Osteocyte (in vitro differentiated cells): Measurements from ENCODE around the gene ADAT2. TPM values are rescaled to one million over a fixed set of nuclear protein-coding genes. Genes with fewer than 3 reads are reported as not detected.

Experiments
- DNase-seq: peaks from one replicate; pipeline ENCODE4 v3.0.0; 2021; ENCODE audit warnings: mixed read lengths; ENCODE audit not compliant: unreplicated experiment; ENCODE audit errors: extremely low spot score
- H3K27ac Mint-ChIP-seq: one replicate; pipeline ENCODE4 v1.8.0; 2021; ENCODE audit warnings: mild to moderate bottlenecking, mixed read lengths; ENCODE audit not compliant: unreplicated experiment
- H3K27me3 Mint-ChIP-seq: one replicate; pipeline ENCODE4 v1.8.0; 2021; ENCODE audit warnings: mixed read lengths; ENCODE audit not compliant: unreplicated experiment
- H3K36me3 Mint-ChIP-seq: one replicate; pipeline ENCODE4 v1.8.0; 2021; ENCODE audit warnings: mixed read lengths; ENCODE audit not compliant: unreplicated experiment
- H3K4me1 Mint-ChIP-seq: one replicate; pipeline ENCODE4 v1.8.0; 2021; ENCODE audit warnings: mixed read lengths; ENCODE audit not compliant: unreplicated experiment
- H3K4me3 Mint-ChIP-seq: one replicate; pipeline ENCODE4 v1.8.0; 2021; ENCODE audit warnings: mild to moderate bottlenecking, moderate library complexity, mixed read lengths; ENCODE audit not compliant: unreplicated experiment
- H3K9me3 Mint-ChIP-seq: one replicate; pipeline ENCODE4 v1.8.0; 2021; ENCODE audit warnings: mixed read lengths; ENCODE audit not compliant: unreplicated experiment
- CTCF ChIP-seq: fragments of 200-600 bp; sonication (generic); IDR thresholded peaks from 2 replicates; pipeline ENCODE4 v1.5.0; 2021; ENCODE audit warnings: antibody characterized with exemption, mild to moderate bottlenecking, moderate library complexity
- long read RNA-seq: library from polyadenylated mRNA; unstranded; transcript quantifications from one replicate; pipeline ENCODE4 v2.0.0, GENCODE V29; 2021
- total RNA-seq: library from RNA; stranded (reverse); gene quantifications from 2 replicates; pipeline ENCODE4 v1.2.1, GENCODE V29; 2021

ADAT2 gene
- total RNA-seq = 4.3 and 4.5 TPM in 2 replicates
- long read RNA-seq, transcript ADAT2-201 (6 exons, 2,065 nt) = major isoform, 8 of 12 reads
- long read RNA-seq, partial matches to known transcripts = 0 of 12 reads
- long read RNA-seq, other reads (novel, unspliced or antisense) = 4 of 12 reads

GRCh38 chr6:143450453-143451371, at the start of gene ADAT2, which contains the start of gene PEX3:
TSS of gene ADAT2 (minus strand) at chr6:143450695. CDS start at chr6:143450658, 37 bp downstream.
TSS of gene PEX3 (plus strand) at chr6:143450805. CDS start at chr6:143451043, 238 bp downstream.
- Mint-ChIP-seq H3K36me3 (peaks cover 4% of the 10 kb centered on the region), H3K4me3 (peak within 1 kb of the TSS; percentile 93), H3K27ac (peak within 1 kb of the TSS; percentile 89), H3K4me1 (peaks cover 18% of the 10 kb centered on the region), H3K9me3 (no peaks in the 10 kb centered on the region), H3K27me3 (no peaks in the 10 kb centered on the region)
- TF ChIP-seq CTCF = no peak
- DNase-seq = peak; percentile 97

- no peak for DNase-seq
- no peak for TF ChIP-seq CTCF
- no peaks in the 10 kb centered on the region for H3K9me3 Mint-ChIP-seq
- peaks cover 58% of the 10 kb centered on the region for H3K36me3 Mint-ChIP-seq
- no peaks in the 10 kb centered on the region for H3K4me1 Mint-ChIP-seq
- no peak overlapping the region for H3K4me3 Mint-ChIP-seq
- H3K27me3 Mint-ChIP-seq = no peaks in the 10 kb centered on the region
- no peak overlapping the region for H3K27ac Mint-ChIP-seq
Observed at GRCh38 chr6:143498428-143498827, 47.9 kb upstream of the ADAT2 start.

GRCh38 chr6:143496974-143497373, 46.5 kb upstream of the ADAT2 start:
- Mint-ChIP-seq H3K36me3 (peaks cover 57% of the 10 kb centered on the region), H3K27me3 (no peaks in the 10 kb centered on the region), H3K4me1 (no peaks in the 10 kb centered on the region), H3K27ac (no peak overlapping the region), H3K9me3 (no peaks in the 10 kb centered on the region), H3K4me3 (no peak overlapping the region)
- TF ChIP-seq CTCF = no peak
- DNase-seq = no peak

GRCh38 chr6:143490775-143491174, 40.3 kb upstream of the ADAT2 start:
- H3K27ac Mint-ChIP-seq = no peak overlapping the region
- no peaks in the 10 kb centered on the region for H3K9me3 Mint-ChIP-seq
- DNase-seq = no peak
- no peaks in the 10 kb centered on the region for H3K4me1 Mint-ChIP-seq
- peaks cover 21% of the 10 kb centered on the region for H3K36me3 Mint-ChIP-seq
- H3K27me3 Mint-ChIP-seq = no peaks in the 10 kb centered on the region
- H3K4me3 Mint-ChIP-seq = no peak overlapping the region
- TF ChIP-seq CTCF = no peak

GRCh38 chr6:143490244-143490643, 39.7 kb upstream of the ADAT2 start:
- H3K36me3 Mint-ChIP-seq = peaks cover 20% of the 10 kb centered on the region
- no peak for DNase-seq
- H3K27me3 Mint-ChIP-seq = no peaks in the 10 kb centered on the region
- no peak overlapping the region for H3K27ac Mint-ChIP-seq
- TF ChIP-seq CTCF = no peak
- H3K9me3 Mint-ChIP-seq = no peaks in the 10 kb centered on the region
- no peak overlapping the region for H3K4me3 Mint-ChIP-seq
- no peaks in the 10 kb centered on the region for H3K4me1 Mint-ChIP-seq
